SH-SY5Y (cell line): Measurements from ENCODE around the gene JAZF1.

Source experiments
- GATA2 ChIP-seq: IDR thresholded peaks from 2 replicates; pipeline ENCODE4 v1.6.1; 2011; ENCODE audit warnings: mild to moderate bottlenecking, low read depth, low read length
- GATA3 ChIP-seq: IDR thresholded peaks from 2 replicates; pipeline ENCODE4 v1.6.1; 2011; ENCODE audit warnings: low read depth, mild to moderate bottlenecking, low read length, moderate library complexity

DNA sequence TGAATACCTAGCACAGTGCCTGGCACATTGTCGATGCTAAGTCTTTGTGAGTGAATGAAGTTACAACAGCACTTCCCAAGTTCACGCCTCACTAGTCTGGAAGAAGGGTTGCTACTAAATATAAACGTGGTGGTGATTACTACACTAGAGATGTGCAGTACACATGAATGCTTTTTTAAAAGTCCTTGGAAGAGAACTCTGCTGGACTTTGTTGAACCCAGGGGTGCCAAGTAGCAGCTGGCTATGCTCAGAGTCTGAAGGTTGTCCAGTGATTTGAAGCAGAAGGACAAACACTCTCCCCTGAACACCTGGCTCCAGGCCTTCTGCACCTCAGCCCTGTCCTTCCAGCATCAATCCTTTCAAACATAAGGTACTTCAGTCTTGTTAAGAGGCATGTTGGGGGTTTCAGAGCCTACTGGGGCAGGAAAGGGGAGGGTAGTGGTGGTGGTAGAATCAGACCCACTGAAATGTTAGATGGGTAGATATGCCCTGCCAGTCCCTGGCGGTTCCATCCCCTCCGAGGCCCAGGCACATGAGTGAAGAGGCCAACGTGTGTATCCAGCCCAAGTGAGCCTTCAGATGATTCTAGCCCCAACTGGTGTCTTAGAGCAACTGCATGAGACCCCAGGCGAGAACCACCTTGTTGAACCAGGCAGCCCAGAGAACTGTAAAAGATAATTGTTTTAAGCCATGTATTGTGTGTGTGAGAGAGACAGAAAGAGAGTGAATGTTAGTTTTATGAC is 346.2 kb downstream of the JAZF1 start:
- TF ChIP-seq GATA2 = no peak
- no peak for TF ChIP-seq GATA3
